WTC11 (cell line): ENCODE results near the gene CCDC85A. TPM values are rescaled to one million over a fixed set of nuclear protein-coding genes. Genes with fewer than 3 reads are reported as not detected.

Experiments used
- ATAC-seq: fragments of 200-7000 bp; cut with Tn5 transposase; 2 replicates; pipeline ENCODE4 v1.10.0; 2021; ENCODE audit warnings: mild to moderate bottlenecking, moderate library complexity
- CTCF ChIA-PET: fragments of 300-600 bp; sonication (Branson Sonifier 250); formaldehyde crosslinking; loops from one replicate; lab custom pipeline; 2021; ENCODE audit warnings: antibody characterized with exemption; lab: Charles Lee
- POLR2A ChIA-PET: fragments of 350-600 bp; sonication (Branson Sonifier 250); formaldehyde crosslinking; loops from one replicate; lab custom pipeline; 2021; ENCODE audit warnings: antibody characterized with exemption; lab: Charles Lee
- DNase-seq: peaks from one replicate; pipeline ENCODE4 v3.0.0; 2021; ENCODE audit warnings: low spot score
- H3K27ac Mint-ChIP-seq: 2 replicates; pipeline ENCODE4 v1.8.0; 2021; ENCODE audit warnings: mixed read lengths
- H3K27me3 Mint-ChIP-seq: 2 replicates; pipeline ENCODE4 v1.8.0; 2021; ENCODE audit warnings: low read depth, mild to moderate bottlenecking, moderate library complexity, mixed read lengths
- H3K36me3 Mint-ChIP-seq: 2 replicates; pipeline ENCODE4 v1.8.0; 2021; ENCODE audit warnings: mixed read lengths
- H3K4me1 Mint-ChIP-seq: 2 replicates; pipeline ENCODE4 v1.8.0; 2022; ENCODE audit warnings: mixed read lengths
- H3K4me3 Mint-ChIP-seq: 2 replicates; pipeline ENCODE4 v1.8.0; 2021; ENCODE audit warnings: mild to moderate bottlenecking, moderate library complexity, mixed read lengths
- H3K9me3 Mint-ChIP-seq: 2 replicates; pipeline ENCODE4 v1.8.0; 2021; ENCODE audit warnings: mixed read lengths
- ARID4B ChIP-seq: sonication (generic); formaldehyde crosslinking; IDR thresholded peaks from 2 replicates; pipeline ENCODE4 v1.8.0; 2023; ENCODE audit warnings: missing genetic modification reagents, mild to moderate bottlenecking, borderline replicate concordance
- CBFB ChIP-seq: sonication (generic); formaldehyde crosslinking; IDR thresholded peaks from 2 replicates; pipeline ENCODE4 v1.8.1; 2022; ENCODE audit warnings: mild to moderate bottlenecking, low read depth, missing genetic modification reagents
- CDX4 ChIP-seq: fragments of 250-450 bp; sonication (Bioruptor Pico); IDR thresholded peaks from 2 replicates; pipeline ENCODE4 v1.9.0; 2021; ENCODE audit warnings: moderate library complexity, mild to moderate bottlenecking, inconsistent platforms, borderline replicate concordance
- CREM ChIP-seq: sonication (generic); formaldehyde crosslinking; IDR thresholded peaks from 2 replicates; pipeline ENCODE4 v1.8.1; 2022; ENCODE audit warnings: mild to moderate bottlenecking, missing genetic modification reagents, moderate library complexity
- E2F1 ChIP-seq: sonication (generic); formaldehyde crosslinking; IDR thresholded peaks from 2 replicates; pipeline ENCODE4 v1.8.0; 2022; ENCODE audit warnings: mild to moderate bottlenecking, missing genetic modification reagents
- GTF2I ChIP-seq: fragments of 250-450 bp; sonication (Bioruptor Pico); conservative IDR thresholded peaks from 2 replicates; pipeline ENCODE4 v1.4.0; 2021; ENCODE audit warnings: mild to moderate bottlenecking
- HMGA2 ChIP-seq: fragments of 250-450 bp; sonication (Bioruptor Pico); IDR thresholded peaks from 2 replicates; pipeline ENCODE4 v1.4.0; 2021; ENCODE audit warnings: mild to moderate bottlenecking, moderate library complexity
- JUN ChIP-seq: sonication (generic); formaldehyde crosslinking; IDR thresholded peaks from 2 replicates; pipeline ENCODE4 v1.8.0; 2023; ENCODE audit warnings: mild to moderate bottlenecking, missing genetic modification reagents
- MLX ChIP-seq: sonication (generic); formaldehyde crosslinking; IDR thresholded peaks from 2 replicates; pipeline ENCODE4 v1.8.1; 2023; ENCODE audit warnings: mild to moderate bottlenecking, missing genetic modification reagents, moderate library complexity
- NFYB ChIP-seq: sonication (generic); formaldehyde crosslinking; conservative IDR thresholded peaks from 2 replicates; pipeline ENCODE4 v1.8.0; 2022; ENCODE audit warnings: low read depth, missing genetic modification reagents
- NR3C1 ChIP-seq: sonication (generic); formaldehyde crosslinking; conservative IDR thresholded peaks from 2 replicates; pipeline ENCODE4 v1.8.1; 2023; ENCODE audit warnings: low read depth, mild to moderate bottlenecking, missing genetic modification reagents
- RORB ChIP-seq: fragments of 250-450 bp; sonication (Bioruptor Pico); IDR thresholded peaks from 2 replicates; pipeline ENCODE4 v1.9.0; 2021; ENCODE audit warnings: mild to moderate bottlenecking
- SP1 ChIP-seq: sonication (generic); formaldehyde crosslinking; conservative IDR thresholded peaks from 2 replicates; pipeline ENCODE4 v1.8.1; 2022; ENCODE audit warnings: missing genetic modification reagents
- STAT6 ChIP-seq: sonication (generic); formaldehyde crosslinking; conservative IDR thresholded peaks from 2 replicates; pipeline ENCODE4 v1.8.1; 2023; ENCODE audit warnings: mild to moderate bottlenecking, low read depth, missing genetic modification reagents, moderate library complexity
- USF2 ChIP-seq: sonication (generic); formaldehyde crosslinking; IDR thresholded peaks from 2 replicates; pipeline ENCODE4 v1.8.1; 2023; ENCODE audit warnings: mild to moderate bottlenecking, missing genetic modification reagents, moderate library complexity
- ZBTB43 ChIP-seq: sonication (generic); formaldehyde crosslinking; IDR thresholded peaks from 2 replicates; pipeline ENCODE4 v1.8.1; 2023; ENCODE audit warnings: mild to moderate bottlenecking, missing genetic modification reagents
- ZNF425 ChIP-seq: fragments of 250-450 bp; sonication (Bioruptor Pico); conservative IDR thresholded peaks from 2 replicates; pipeline ENCODE4 v1.9.0; 2021; ENCODE audit warnings: mild to moderate bottlenecking
- ZSCAN18 ChIP-seq: fragments of 250-450 bp; sonication (Bioruptor Pico); IDR thresholded peaks from 2 replicates; pipeline ENCODE4 v2.1.2; 2022; ENCODE audit warnings: mild to moderate bottlenecking, moderate library complexity
- total RNA-seq: library from RNA; stranded (reverse); gene quantifications from 3 replicates; pipeline ENCODE4 v1.2.3, GENCODE V29; 2021

The CCDC85A gene
- total RNA-seq, 1 experiment from 2014 or later = 0.22 TPM

GRCh38 chr2:56209701-56210100 lies 25.9 kb downstream of the CCDC85A start (continued):
- TF ChIP-seq ZBTB43 = no peak
- TF ChIP-seq MLX (CRISPR knock-in tag) = no peak
- TF ChIP-seq RORB (CRISPR knock-in tag) = no peak
- no peak for TF ChIP-seq ZNF425 (CRISPR knock-in tag)
- no peak for TF ChIP-seq E2F1

GRCh38 chr2:56210291-56210690 lies 26.5 kb downstream of the CCDC85A start:
- Mint-ChIP-seq H3K4me1 (no peaks in the 10 kb centered on the region), H3K27ac (no peak overlapping the region), H3K27me3 (no peaks in the 10 kb centered on the region; the same call in 1 of the 2 replicates), H3K36me3 (no peaks in the 10 kb centered on the region), H3K4me3 (no peak overlapping the region), H3K9me3 (no peaks in the 10 kb centered on the region)
- CTCF ChIA-PET = no interaction called here
- POLR2A ChIA-PET = no interaction called here
- DNase-seq (no peak), ATAC-seq (no peak)
- TF ChIP-seq ZSCAN18 = no peak
- TF ChIP-seq HMGA2 = no peak
- no peak for TF ChIP-seq STAT6
- no peak for TF ChIP-seq NR3C1 (CRISPR knock-in tag)
- no peak for TF ChIP-seq CDX4
- no peak for TF ChIP-seq USF2 (CRISPR knock-in tag)
- no peak for TF ChIP-seq GTF2I (CRISPR knock-in tag)
- no peak for TF ChIP-seq NFYB
- TF ChIP-seq CBFB = no peak
- no peak for TF ChIP-seq CREM (CRISPR knock-in tag)
- TF ChIP-seq JUN (CRISPR knock-in tag) = no peak
- TF ChIP-seq SP1 (CRISPR knock-in tag) = no peak
- TF ChIP-seq ARID4B (CRISPR knock-in tag) = no peak
